ENCODE measurements around the gene HIVEP3. TPM values are rescaled to one million over a fixed set of nuclear protein-coding genes. Genes with fewer than 3 reads are reported as not detected.
"Not testable (repeated sequence)": the region's sequence is repeated elsewhere in the genome, so short reads cannot be mapped to it uniquely, and the experiment has no call there.

Gene HIVEP3
- total and polyA plus RNA-seq, 4 experiments from 2014 or later: 8.2 to 12.8 (median 10.8) TPM

DNA sequence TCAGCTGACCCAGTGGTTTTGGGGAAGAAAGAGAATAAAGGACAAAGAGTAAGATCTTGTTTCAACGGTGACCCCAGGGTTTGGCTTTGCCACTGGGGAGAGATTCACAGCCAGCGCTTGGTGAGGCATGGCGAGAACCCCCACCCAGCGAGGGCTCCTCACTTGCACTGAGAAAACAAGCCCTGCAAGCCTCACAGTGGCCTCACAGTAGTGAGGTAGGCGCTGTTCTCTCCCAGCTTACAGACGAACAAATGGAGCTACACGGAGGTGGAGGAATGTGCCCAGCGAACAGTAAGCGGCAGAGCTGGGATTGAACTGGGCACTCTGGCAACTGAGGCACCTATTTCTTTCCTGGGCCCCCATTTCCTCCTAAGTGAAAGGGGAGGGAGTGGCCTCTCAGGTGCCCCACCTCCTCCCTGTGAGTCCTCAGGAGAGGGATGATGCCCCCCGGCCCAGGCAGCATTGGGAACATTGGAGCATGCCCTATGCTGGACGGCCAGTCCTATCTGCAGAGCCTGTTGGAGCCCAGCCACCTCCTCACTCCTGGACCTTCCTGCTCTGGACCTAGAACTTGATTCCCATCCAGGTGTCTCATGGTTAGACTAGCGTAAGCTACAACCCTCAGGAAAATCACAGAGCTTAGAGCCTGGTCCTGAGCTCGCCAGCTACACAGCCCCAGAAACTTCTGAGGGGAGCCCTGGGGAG is 360.8 kb downstream of the HIVEP3 start:
- ChIA-PET CTCF (ENCODE audit: partially characterized antibody) (no interaction called here), POLR2A (ENCODE audit: partially characterized antibody) (no interaction called here)
- H3K27ac Mint-ChIP-seq: no peak overlapping the region
- H3K4me3 Mint-ChIP-seq: no peak overlapping the region
- Histone ChIP-seq H3K36me3 (ENCODE audit: insufficient read depth, low read length) (no peaks in the 10 kb centered on the region), H3K27ac (ENCODE audit: low read depth, low read length) (no peak overlapping the region), H3K9me3 (ENCODE audit: control insufficient read depth in 1 of 2, low read length in 2 of 2) (no peaks in the 10 kb centered on the region), H3K4me3 (ENCODE audit: low read length in 2 of 2) (no peak overlapping the region), H3K27me3 (ENCODE audit: insufficient read depth, low read length) (no peaks in the 10 kb centered on the region), H3K4me1 (ENCODE audit: insufficient read depth, low read length) (no peaks in the 10 kb centered on the region)
- peaks cover 9 to 39% of the 10 kb centered on the region in 2 donors for H3K36me3 Mint-ChIP-seq
- H3K4me1 Mint-ChIP-seq: no peaks in the 10 kb centered on the region
- DNase-seq: no peak
- H3K27me3 Mint-ChIP-seq: no peaks in the 10 kb centered on the region
- peaks cover 2 to 13% (median 4%) of the 10 kb centered on the region in 8 donors for H3K9me3 Mint-ChIP-seq
- intact Hi-C loops (cut with micrococcal nuclease): no loop called here

DNA sequence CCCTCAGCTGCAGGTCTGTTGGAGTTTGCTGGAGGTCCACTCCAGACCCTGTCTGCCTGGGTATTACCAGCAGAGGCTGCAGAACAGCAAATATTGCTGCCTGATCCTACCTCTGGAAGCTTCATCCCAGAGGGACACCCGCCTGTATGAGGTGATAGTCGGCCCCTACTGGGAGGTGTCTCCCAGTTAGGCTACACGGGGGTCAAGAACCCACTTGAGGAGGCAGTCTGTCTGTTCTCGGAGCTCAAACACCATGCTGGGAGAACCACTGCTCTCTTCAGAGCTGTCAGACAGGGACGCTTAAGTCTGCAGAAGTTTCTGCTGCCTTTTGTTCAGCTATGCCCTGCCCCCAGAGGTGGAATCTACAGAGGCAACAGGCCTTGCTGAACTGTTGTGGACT is 364.0 kb downstream of the HIVEP3 start:
- H3K4me1 ChIP-seq (ENCODE audit: insufficient read depth, low read length); H3K27ac Mint-ChIP-seq; DNase-seq; H3K4me3 ChIP-seq (ENCODE audit: low read length in 2 of 2); H3K36me3 ChIP-seq (ENCODE audit: insufficient read depth, low read length); H3K4me1 Mint-ChIP-seq; POLR2A ChIA-PET (ENCODE audit: partially characterized antibody); H3K27me3 Mint-ChIP-seq; H3K4me3 Mint-ChIP-seq; H3K27me3 ChIP-seq (ENCODE audit: insufficient read depth, low read length); H3K27ac ChIP-seq (ENCODE audit: low read depth, low read length); H3K9me3 ChIP-seq (ENCODE audit: control insufficient read depth in 1 of 2, low read length in 2 of 2); intact Hi-C loops (cut with micrococcal nuclease): not testable (repeated sequence)
- Mint-ChIP-seq H3K36me3 (peaks cover 1 to 30% of the 10 kb centered on the region in 2 donors), H3K9me3 (peaks cover 4 to 17% (median 7%) of the 10 kb centered on the region in 8 donors)
- CTCF ChIA-PET (ENCODE audit: partially characterized antibody): interaction anchor here (1.6 kb wide), 1 partner anchor 619 kb away, joined by 4 read pairs; no protein-coding TSS in a partner anchor

GRCh38 chr1:41547781-41548560 is 370.8 kb downstream of the HIVEP3 start:
- ChIA-PET CTCF (ENCODE audit: partially characterized antibody) (interaction anchor here (1.0 kb wide), 1 partner anchor 26 kb away, joined by 3 read pairs; no protein-coding TSS in a partner anchor), POLR2A (ENCODE audit: partially characterized antibody) (no interaction called here)
- DNase-seq: no peak
- Mint-ChIP-seq H3K9me3 (peaks cover 0 to 8% (median 4%) of the 10 kb centered on the region in 8 donors), H3K4me1 (peaks cover 0 to 7% (median 4%) of the 10 kb centered on the region in 4 donors), H3K4me3 (no peak overlapping the region), H3K36me3 (peaks cover 7 to 11% of the 10 kb centered on the region in 2 donors), H3K27me3 (no peaks in the 10 kb centered on the region), H3K27ac (peak overlapping the region in 1 of 7 donors; percentile 13)
- intact Hi-C loops (cut with micrococcal nuclease): no loop called here
- Histone ChIP-seq H3K27me3 (ENCODE audit: insufficient read depth, low read length) (no peaks in the 10 kb centered on the region), H3K4me1 (ENCODE audit: insufficient read depth, low read length) (no peaks in the 10 kb centered on the region), H3K27ac (ENCODE audit: low read depth, low read length) (no peak overlapping the region), H3K9me3 (ENCODE audit: control insufficient read depth in 1 of 2, low read length in 2 of 2) (no peaks in the 10 kb centered on the region), H3K36me3 (ENCODE audit: insufficient read depth, low read length) (no peaks in the 10 kb centered on the region), H3K4me3 (ENCODE audit: low read length in 2 of 2) (no peak overlapping the region)

GRCh38 chr1:41547336-41547735 is 371.4 kb downstream of the HIVEP3 start:
- POLR2A ChIA-PET (ENCODE audit: partially characterized antibody): no interaction called here
- intact Hi-C loops (cut with micrococcal nuclease): no loop called here

GRCh38 chr1:41546833-41547135 is 371.9 kb downstream of the HIVEP3 start:
- peaks cover 0 to 5% (median under 1%) of the 10 kb centered on the region in 8 donors for H3K9me3 Mint-ChIP-seq
- H3K27ac Mint-ChIP-seq: peak overlapping the region in 3 of 7 donors; percentile 15 to 56 (median 54)
- H3K4me3 Mint-ChIP-seq: no peak overlapping the region
- no peaks in the 10 kb centered on the region for H3K27me3 ChIP-seq (ENCODE audit: insufficient read depth, low read length)
- no peak for DNase-seq
- ChIA-PET POLR2A (ENCODE audit: partially characterized antibody) (no interaction called here), CTCF (ENCODE audit: partially characterized antibody) (no interaction called here)
- H3K36me3 Mint-ChIP-seq: peaks cover 15 to 18% of the 10 kb centered on the region in 2 donors
- no peak overlapping the region for H3K27ac ChIP-seq (ENCODE audit: low read depth, low read length)
- H3K4me1 Mint-ChIP-seq: peaks cover 0 to 18% (median 9%) of the 10 kb centered on the region in 4 donors
- intact Hi-C loops (cut with micrococcal nuclease): no loop called here
- H3K36me3 ChIP-seq (ENCODE audit: insufficient read depth, low read length): no peaks in the 10 kb centered on the region
- H3K4me1 ChIP-seq (ENCODE audit: insufficient read depth, low read length): no peaks in the 10 kb centered on the region
- no peak overlapping the region for H3K4me3 ChIP-seq (ENCODE audit: low read length in 2 of 2)
- no peaks in the 10 kb centered on the region for H3K9me3 ChIP-seq (ENCODE audit: control insufficient read depth in 1 of 2, low read length in 2 of 2)
- H3K27me3 Mint-ChIP-seq: no peaks in the 10 kb centered on the region

More at GRCh38 chr1:41547336-41547735, 371.4 kb downstream of the HIVEP3 start:
- Mint-ChIP-seq H3K27ac (peak overlapping the region in 1 of 7 donors; percentile 56), H3K36me3 (peaks cover 13 to 15% of the 10 kb centered on the region in 2 donors), H3K4me3 (no peak overlapping the region), H3K9me3 (peaks cover 0 to 4% (median under 1%) of the 10 kb centered on the region in 8 donors), H3K27me3 (no peaks in the 10 kb centered on the region), H3K4me1 (peaks cover 0 to 13% (median 6%) of the 10 kb centered on the region in 4 donors)
- DNase-seq: no peak
- Histone ChIP-seq H3K4me1 (ENCODE audit: insufficient read depth, low read length) (no peaks in the 10 kb centered on the region), H3K27me3 (ENCODE audit: insufficient read depth, low read length) (no peaks in the 10 kb centered on the region), H3K27ac (ENCODE audit: low read depth, low read length) (no peak overlapping the region), H3K36me3 (ENCODE audit: insufficient read depth, low read length) (no peaks in the 10 kb centered on the region), H3K4me3 (ENCODE audit: low read length in 2 of 2) (no peak overlapping the region), H3K9me3 (ENCODE audit: control insufficient read depth in 1 of 2, low read length in 2 of 2) (no peaks in the 10 kb centered on the region)
- CTCF ChIA-PET (ENCODE audit: partially characterized antibody): no interaction called here

DNA sequence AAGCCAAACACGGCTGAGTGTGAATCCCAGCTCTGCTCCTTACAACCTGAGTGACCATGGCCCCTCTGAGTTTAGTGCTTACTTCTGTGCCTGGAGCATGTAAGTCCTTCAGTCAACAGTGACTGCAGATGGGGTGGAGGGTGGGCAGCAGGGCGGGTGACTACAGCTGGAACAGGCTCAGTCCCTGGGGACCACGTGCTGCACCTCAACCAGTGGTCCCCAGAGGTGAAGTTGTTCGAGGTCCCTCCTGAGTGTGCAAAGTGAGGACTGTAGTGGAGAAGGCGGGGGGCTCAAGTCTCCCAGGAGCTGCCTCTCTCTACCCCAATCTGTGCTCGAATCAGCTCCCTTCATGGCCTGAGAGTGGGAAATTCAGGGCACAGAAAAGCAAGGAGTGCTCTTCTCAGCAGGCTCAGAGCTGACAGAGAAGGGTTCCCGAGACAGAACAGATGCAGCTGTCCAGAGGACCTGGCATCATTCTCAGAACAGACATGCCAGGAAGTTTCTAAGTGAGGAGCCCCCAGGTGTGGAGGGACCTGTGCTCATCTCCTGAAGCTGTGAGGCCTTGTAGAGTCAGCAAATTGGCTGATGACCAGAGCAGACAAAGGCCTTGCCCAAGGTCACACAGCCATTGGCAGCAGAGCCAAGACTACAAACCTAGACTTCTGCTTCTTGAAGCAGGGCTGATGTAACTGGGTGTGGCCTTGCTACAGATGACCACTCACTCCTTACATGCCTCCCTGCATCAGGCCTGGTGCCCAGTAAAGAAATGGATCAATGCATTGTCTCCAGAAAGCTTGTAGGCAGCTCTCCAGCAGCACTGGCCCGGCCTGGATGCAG is 372.5 kb downstream of the HIVEP3 start:
- DNase-seq: no peak
- peaks cover 4 to 24% (median 14%) of the 10 kb centered on the region in 4 donors for H3K4me1 Mint-ChIP-seq
- intact Hi-C loops (cut with micrococcal nuclease): no loop called here
- Histone ChIP-seq H3K27ac (ENCODE audit: low read depth, low read length) (no peak overlapping the region), H3K4me1 (ENCODE audit: insufficient read depth, low read length) (peaks cover 3% of the 10 kb centered on the region), H3K27me3 (ENCODE audit: insufficient read depth, low read length) (no peaks in the 10 kb centered on the region), H3K4me3 (ENCODE audit: low read length in 2 of 2) (no peak overlapping the region), H3K36me3 (ENCODE audit: insufficient read depth, low read length) (no peaks in the 10 kb centered on the region), H3K9me3 (ENCODE audit: control insufficient read depth in 1 of 2, low read length in 2 of 2) (no peaks in the 10 kb centered on the region)
- no peak overlapping the region for H3K4me3 Mint-ChIP-seq
- ChIA-PET POLR2A (ENCODE audit: partially characterized antibody) (no interaction called here), CTCF (ENCODE audit: partially characterized antibody) (no interaction called here)
- peaks cover 0 to 2% (median 0%) of the 10 kb centered on the region in 8 donors for H3K9me3 Mint-ChIP-seq
- H3K36me3 Mint-ChIP-seq: peaks cover 15 to 18% of the 10 kb centered on the region in 2 donors
- H3K27ac Mint-ChIP-seq: peak overlapping the region in 1 of 7 donors; percentile 15
- H3K27me3 Mint-ChIP-seq: no peaks in the 10 kb centered on the region
